ENCODE measurements around the gene MCRIP1.

The MCRIP1 gene

DNA sequence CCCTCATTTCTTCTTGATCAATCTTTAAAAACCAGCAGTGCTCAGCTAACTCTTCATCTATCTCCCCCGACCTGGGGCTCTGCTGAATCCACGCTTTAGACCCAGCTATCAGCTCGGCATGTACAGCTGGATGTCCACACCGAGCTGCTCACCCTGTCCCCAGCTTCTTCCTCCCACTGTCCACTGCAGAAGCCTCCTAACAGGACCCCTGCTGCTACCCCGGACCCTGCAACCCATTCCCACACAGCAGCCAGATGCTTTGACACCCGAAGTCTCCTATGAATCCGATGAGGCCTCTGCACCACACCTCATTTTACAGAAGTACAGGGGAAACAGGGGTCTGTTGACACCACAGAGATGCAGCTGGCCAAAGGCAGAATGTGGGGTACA lies 15.3 kb downstream of the MCRIP1 start:
- no peak for DNase-seq

GRCh38 chr17:81815646-81815986 lies 17.5 kb downstream of the MCRIP1 start:
- no peak for DNase-seq

DNA sequence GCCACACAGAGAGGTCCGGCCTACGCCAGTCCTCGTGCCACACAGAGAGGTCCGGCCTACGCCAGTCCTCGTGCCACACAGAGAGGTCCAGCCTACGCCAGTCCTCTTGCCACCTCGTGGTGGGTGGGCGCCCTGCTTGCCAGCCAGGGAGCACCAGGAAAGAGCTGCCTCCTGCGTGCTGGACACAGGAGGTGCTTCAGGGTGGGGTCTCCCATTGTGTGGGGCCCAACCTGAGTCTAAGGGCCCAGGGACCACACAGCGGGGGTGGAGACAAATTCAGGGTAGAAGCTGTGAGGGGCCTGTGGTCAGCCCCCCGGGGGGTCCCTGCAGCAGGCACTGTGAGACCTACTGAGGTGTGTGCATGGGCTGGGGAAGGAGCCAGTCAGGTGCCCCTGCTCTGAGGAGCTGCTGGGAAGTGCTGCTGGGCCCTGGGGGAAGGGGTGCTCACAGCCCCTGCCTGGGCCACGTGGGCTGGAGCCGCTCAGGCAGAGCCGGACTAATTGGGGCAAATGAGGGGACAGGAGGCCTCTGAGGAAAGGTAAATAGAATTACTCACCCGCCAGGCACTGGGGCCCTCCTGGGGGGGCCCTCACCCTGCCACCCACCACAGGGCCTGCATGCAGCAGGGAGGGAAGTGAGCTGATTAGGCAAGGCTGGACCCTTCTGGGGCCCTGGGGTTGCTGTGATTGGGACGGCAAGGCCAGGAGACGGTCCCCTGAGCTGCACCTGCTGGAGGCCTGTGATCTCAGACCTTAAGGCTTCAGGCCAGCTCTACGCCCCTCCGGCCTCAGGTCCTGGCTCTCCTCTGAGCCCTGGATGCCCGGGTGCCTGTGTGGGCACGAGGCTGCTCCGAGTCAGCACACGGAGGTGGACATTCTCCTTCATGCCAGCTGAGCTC lies 18.1 kb downstream of the MCRIP1 start:
- DNase-seq, result no peak

DNA sequence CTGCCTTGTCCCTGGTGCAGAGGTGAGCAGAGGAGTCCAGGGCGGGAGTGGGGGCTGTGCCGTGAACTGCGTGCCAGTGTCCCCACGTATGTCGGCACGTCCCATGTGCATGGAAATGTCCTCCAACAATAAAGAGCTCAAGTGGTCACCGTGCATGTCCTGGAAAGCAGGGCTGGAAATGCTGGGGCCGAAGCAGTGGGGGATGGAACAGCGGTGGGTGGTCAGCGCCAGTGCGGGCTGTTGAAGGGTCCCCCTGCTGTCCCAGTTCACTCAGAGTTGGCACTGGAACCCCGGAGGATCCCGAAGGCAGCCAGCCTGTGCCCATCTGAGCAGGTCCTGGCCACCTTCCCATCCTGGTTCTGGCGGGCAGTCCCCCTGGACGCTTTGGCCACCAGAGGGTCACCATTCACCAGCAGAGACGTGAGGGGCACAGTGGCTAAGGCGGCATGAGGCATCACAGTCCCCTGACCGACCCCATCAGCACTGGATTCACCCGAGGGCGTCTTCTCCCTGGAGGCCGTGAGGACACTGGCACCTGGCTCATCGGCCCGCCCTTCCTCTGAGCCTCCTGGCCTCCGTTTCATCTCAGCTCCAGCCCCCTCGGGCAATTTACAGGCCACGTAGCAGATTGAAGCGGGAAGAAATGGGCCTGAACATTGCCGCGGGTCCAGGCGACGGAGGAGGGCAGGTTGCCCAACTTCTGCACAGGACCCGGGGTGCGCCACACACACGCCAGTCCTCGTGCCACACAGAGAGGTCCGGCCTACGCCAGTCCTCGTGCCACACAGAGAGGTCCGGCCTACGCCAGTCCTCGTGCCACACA lies 19.0 kb downstream of the MCRIP1 start:
- no peak for DNase-seq

GRCh38 chr17:81813371-81813684 lies 19.8 kb downstream of the MCRIP1 start:
- no peak for DNase-seq

DNA sequence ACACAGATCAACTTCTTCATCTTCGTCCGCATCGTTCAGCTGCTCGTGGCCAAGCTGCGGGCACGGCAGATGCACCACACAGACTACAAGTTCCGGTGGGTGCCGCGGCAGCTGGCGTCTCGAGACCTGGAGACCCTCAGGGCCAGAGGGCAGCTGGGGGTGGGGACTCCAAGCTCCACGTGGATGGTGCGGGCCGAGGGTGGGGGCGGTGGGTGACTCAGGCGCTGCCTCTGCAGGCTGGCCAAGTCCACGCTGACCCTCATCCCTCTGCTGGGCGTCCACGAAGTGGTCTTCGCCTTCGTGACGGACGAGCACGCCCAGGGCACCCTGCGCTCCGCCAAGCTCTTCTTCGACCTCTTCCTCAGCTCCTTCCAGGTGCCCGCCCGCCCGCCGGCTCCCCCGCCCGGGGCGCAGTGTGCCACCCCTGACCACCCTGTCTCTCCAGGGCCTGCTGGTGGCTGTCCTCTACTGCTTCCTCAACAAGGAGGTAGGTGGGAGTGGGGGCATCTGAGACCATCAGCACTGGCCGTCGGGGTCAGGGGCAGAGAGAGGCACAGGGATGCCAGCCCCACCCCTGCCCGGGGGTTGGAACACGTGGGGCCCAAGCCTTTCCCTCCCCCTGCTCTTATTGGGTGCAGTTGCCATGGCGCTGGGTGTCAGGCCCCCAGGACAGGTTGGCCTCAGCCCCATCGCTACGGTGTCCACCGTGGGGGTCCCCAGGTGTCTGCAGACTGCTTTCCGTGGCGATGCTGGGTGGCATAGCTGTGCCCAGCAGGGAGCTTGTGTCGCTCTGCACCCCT lies 20.3 kb downstream of the MCRIP1 start:
- no peak for DNase-seq

- no peak for DNase-seq
These were observed 21.2 kb downstream of the MCRIP1 start for GRCh38 chr17:81811705-81812570.

- DNase-seq, result no peak
These were observed 22.0 kb downstream of the MCRIP1 start for GRCh38 chr17:81810892-81811704.

GRCh38 chr17:81810476-81810875 lies 22.6 kb downstream of the MCRIP1 start:
- no peak for DNase-seq

DNA sequence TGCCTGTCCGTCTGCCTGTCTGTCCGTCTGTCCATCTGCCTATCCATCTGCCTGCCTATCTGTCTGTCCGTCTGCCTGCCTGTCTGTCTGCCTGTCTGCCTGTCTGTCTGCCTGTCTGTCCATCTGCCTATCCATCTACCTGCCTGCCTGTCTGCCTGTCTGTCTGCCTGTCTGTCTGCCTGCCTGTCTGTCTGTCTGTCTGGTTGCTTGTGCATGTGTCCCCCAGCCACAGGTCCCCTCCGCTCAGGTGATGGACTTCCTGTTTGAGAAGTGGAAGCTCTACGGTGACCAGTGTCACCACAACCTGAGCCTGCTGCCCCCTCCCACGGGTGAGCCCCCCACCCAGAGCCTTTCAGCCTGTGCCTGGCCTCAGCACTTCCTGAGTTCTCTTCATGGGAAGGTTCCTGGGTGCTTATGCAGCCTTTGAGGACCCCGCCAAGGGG lies 23.5 kb downstream of the MCRIP1 start:
- no peak for DNase-seq

DNA sequence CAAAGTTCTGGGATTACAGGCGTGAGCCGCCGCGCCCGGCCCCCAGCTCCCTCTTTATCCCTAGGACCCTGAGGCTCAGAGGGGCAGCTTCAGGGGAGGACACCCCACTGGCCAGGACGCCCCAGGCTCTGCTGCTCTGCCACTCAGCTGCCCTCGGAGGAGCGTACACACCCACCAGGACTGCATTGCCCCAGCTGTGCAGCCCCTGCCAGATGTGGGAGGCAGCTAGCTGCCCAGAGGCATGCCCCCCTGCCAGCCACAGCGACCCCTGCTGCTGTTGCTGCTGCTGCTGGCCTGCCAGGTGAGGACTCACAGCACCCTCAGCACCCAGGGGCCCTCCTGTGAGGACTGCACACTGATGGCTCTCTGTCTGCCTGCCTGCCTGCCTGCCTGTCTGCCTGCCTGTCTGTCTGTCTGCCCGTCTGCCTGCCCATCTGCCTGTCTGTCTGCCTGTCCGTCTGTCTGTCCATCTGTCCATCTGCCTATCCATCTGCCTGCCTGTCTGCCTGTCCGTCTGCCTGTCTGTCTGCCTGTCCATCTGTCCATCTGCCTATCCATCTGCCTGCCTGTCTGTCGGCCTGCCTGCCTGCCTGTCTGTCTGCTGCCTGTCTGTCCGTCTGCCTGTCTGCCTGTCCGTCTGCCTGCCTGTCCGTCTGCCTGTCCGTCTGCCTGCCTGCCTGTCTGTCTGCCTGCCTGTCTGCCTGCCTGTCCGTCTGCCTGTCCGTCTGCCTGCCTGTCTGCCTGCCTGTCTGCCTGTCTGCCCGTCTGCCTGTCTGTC lies 24.1 kb downstream of the MCRIP1 start:
- no peak for DNase-seq

- DNase-seq, result no peak
These were observed 25.3 kb downstream of the MCRIP1 start for GRCh38 chr17:81807839-81808238.

DNA sequence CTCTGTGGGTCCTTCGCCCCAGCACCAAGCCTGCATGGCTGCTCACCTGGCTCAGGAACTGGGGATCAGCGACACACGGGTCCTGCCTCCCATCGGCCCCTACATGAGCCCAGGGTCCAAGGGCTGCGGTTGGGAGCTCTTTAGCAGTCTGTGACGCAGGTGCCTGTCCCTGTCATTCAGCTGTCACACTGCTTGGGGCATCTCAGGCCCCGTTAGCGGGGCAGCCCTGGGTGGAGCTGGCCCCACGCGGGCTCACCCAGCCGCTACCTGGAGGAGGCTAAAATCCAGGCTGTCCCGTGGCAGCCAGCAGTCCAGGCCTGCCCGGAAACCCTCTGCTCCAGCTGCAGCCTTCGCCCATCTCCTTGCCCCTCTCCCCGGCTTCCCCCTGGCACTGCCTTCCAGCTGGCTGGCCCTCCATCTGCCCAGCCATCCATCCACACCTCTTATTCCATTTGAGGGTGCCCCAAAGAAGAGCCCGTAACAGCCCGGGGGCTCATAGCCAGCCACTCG lies 25.8 kb downstream of the MCRIP1 start:
- DNase-seq, result no peak

DNA sequence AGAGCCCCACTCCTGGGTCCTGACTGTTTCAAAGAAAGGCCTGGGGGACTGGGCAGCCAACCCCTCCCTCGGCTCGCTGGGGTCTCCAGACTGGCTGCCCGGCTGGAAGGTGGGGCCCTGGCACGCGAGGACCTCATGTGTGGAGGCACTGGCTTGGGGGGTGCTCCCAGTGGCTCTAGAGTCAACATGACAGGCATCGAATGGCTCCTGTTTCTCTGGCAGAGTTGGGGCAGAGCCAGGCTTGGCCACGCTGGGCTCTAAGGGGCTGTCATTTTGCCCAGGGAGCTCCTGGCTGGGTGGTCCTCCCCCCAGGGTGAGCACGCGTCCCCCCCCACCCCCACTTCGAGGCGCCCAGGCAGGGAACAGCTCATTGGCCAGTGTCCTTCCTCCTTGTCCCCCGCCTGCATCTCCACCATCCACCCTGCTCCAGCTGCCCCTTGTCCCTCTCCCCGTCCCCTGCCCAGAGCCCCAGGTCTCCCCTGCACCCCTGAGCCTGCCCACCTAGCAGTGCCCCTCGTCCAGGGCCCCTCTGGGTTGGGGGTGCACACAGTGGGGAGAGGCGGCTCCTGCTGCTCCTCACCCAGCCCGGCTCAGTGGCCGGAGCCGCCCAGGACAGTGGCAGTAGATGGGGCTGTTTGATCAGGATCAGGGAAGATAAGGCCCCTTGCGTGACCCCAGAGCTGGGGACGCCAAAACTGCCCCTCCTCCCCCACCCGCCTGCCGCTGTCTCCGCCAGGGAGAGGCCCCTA lies 26.5 kb downstream of the MCRIP1 start:
- no peak for DNase-seq

DNA sequence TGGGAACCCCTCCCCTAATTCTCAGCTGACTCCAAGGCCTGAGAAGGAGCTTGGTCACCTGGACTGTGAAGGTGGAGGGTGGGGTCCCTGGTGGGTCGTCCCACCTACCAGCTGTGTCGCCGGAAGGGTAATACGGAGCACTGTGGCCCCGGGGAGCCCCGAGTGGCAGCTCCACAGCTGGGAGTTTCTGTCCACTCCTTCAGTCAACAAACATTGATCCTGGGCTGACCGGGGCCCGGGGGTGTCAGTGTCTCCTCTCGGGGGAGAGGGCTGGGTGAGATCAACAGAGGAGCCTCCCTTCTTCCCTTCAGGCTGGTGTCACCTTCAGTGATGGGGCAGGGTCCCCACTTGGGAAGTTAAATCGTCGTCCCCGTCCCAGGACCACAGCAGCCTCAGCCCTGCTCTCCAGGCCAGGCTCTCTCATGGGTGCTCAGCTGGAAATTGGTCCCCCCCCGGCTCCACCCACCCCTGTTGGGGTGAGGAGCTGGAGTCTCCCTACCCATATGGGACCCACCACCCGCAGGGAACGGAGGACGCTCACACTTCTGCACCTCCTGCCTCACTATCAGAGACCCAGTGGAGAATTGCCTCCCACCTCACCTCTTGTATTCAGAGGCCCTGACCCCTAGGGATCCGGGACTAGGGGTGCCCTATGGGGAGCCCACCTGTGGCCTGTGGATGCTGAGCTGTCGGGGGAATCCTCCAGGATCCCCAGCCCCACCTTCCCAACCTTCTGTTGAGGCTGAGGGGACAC lies 27.2 kb downstream of the MCRIP1 start:
- no peak for DNase-seq

GRCh38 chr17:81804559-81805399 lies 28.3 kb downstream of the MCRIP1 start:
- DNase-seq, result no peak

DNA sequence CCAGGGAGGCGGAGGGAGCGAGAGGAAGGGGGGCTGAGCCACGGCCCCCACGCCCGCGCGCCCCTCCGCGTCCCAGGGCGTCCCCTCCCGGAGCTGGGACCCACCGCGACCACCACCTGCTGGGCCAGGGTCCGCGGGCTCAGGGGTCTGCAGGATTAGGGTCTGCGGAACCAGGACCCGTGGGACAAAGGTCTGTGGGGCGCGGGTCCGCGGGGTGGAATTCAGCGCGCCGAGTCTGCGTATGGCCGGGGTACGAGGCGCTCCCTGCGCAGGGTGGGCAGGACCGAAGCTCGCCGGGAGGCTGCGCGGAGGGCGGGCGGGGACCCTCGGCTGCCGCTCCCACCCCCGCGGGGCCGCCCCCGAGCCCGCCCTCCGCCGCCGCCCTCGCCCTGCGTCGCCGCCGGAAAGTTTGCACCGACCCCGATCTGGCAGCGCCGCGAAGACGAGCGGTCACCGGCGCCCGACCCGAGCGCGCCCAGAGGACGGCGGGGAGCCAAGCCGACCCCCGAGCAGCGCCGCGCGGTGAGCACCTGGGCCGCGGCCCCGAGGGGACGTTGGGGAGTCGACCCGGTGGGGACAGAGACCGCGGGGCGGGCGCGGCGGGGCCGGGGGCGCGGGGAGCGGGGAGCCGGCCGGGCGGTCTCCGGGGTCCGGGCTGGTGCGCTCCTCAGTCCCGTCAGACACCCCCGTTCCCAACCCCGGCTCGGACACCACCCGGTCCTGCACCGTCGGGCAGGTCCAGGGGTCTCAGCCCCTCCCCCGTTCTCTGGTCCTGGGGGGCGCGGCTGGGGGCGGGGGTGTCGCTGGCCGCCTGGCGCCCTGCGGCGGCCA lies 29.1 kb downstream of the MCRIP1 start, which contains the start of gene GCGR:
TSS of gene GCGR (plus strand) at position 423 of the 831 bp plus-strand sequence. CDS start 4,869 bp downstream, outside the sequence.
- DNase-seq, result no peak
